Testis (tissue), 2 donors: ENCODE measurements around the gene TARM1.

Source experiments
- CTCF ChIP-seq, 3 experiments: fragments of 450-650 bp in 2 of 3; fragments of 200-600 bp in 1 of 3; sonication (generic) in 1 of 3; IDR thresholded peaks; one replicate each; pipeline ENCODE4 v1.5.1; 2016 to 2019; ENCODE audit warnings: antibody characterized with exemption in 3 of 3, mild to moderate bottlenecking in 2 of 3, moderate library complexity in 1 of 3
- POLR2A ChIP-seq: fragments of 450-650 bp; IDR thresholded peaks from one replicate; pipeline ENCODE4 v1.6.1; 2017; ENCODE audit warnings: antibody characterized with exemption, mild to moderate bottlenecking, moderate library complexity

GRCh38 chr19:54029301-54029700 lies 51.9 kb downstream of the TARM1 start:
- TF ChIP-seq CTCF (IDR thresholded peaks at IDR 0.05) (no peak), POLR2A (no peak)
